Colonic mucosa (tissue), 4 donors: ENCODE results near the gene SYPL2. TPM values are rescaled to one million over a fixed set of nuclear protein-coding genes. Genes with fewer than 3 reads are reported as not detected.
A peak's percentile ranks its signal among the peaks of the same experiment; 100 is the strongest.

ENCODE experiments used
- DNase-seq: peaks from one replicate; pipeline ENCODE4 v3.0.0-alpha.2; 2020
- H3K27ac ChIP-seq: fragments of 200-600 bp; one replicate; pipeline ENCODE4 v1.8.0; 2021
- H3K27me3 ChIP-seq: fragments of 200-600 bp; one replicate; pipeline ENCODE4 v1.8.0; 2021
- H3K36me3 ChIP-seq: fragments of 200-600 bp; one replicate; pipeline ENCODE4 v1.8.0; 2021
- H3K4me1 ChIP-seq: fragments of 200-600 bp; one replicate; pipeline ENCODE4 v1.8.0; 2021; ENCODE audit warnings: mild to moderate bottlenecking
- H3K4me3 ChIP-seq: fragments of 200-600 bp; one replicate; pipeline ENCODE4 v1.8.0; 2021
- H3K9ac ChIP-seq, 2 donors: one replicate each; pipeline ENCODE4 v1.7.0; 2013; ENCODE audit warnings: control low read depth in 2 of 2, low read depth in 2 of 2, low read length in 2 of 2
- H3K9me3 ChIP-seq: fragments of 200-600 bp; one replicate; pipeline ENCODE4 v1.8.0; 2021
- CTCF ChIP-seq: fragments of 200-600 bp; IDR thresholded peaks from one replicate; pipeline ENCODE4 v1.8.0; 2022; ENCODE audit warnings: antibody characterized with exemption, mild to moderate bottlenecking
- intact Hi-C: fragments of 100-400 bp; cut with DNase I; formaldehyde crosslinking; loops from one replicate; pipeline ENCODE4 v1.14.1; 2022
- total RNA-seq, 2 donors: library from RNA; stranded (reverse); fragmentation: NEBNext Ultra II Directional in 1 of 2; extraction: Animal tissue kit (Norgen Biotek cat#: 25700) in 1 of 2; gene quantifications; one replicate each; pipeline ENCODE4 v1.2.1, GENCODE V29; 2021
- donor health status: healthy.
- donor health status: DM: no; HTN: no; CAD: no.
- donor health status: DM: no; HTN: no; CAD: no.

Gene SYPL2
- total RNA-seq, 2 donors from 2014 or later: 0.12 to 0.35 TPM

DNA sequence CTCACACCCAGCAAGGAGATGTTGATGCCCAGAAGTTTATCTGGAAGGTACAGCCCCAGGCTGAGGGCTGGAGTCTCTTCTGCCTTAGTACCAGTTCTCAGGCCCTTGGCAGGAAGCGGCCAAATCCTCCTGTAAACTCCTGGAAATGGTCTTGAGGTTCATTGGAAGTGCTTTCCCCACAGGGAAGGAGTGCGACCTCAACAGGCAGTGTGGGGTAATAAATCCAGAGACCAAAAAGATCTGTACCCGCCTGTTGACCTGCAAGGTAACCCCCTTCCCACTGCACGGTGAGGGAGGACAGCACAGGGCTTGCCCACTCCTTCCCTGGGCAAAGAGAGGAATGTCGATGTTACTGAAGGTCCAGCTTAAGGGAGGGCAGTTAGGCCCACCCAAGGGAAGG lies 21.9 kb downstream of the SYPL2 start:
- Histone ChIP-seq H3K27me3 (no peaks in the 10 kb centered on the region), H3K36me3 (no peaks in the 10 kb centered on the region), H3K9ac (no peak overlapping the region), H3K4me3 (no peak overlapping the region), H3K27ac (no peak overlapping the region), H3K9me3 (no peaks in the 10 kb centered on the region), H3K4me1 (peaks cover 8% of the 10 kb centered on the region)
- no peak for TF ChIP-seq CTCF
- intact Hi-C loops: no loop called here
- no peak for DNase-seq

DNA sequence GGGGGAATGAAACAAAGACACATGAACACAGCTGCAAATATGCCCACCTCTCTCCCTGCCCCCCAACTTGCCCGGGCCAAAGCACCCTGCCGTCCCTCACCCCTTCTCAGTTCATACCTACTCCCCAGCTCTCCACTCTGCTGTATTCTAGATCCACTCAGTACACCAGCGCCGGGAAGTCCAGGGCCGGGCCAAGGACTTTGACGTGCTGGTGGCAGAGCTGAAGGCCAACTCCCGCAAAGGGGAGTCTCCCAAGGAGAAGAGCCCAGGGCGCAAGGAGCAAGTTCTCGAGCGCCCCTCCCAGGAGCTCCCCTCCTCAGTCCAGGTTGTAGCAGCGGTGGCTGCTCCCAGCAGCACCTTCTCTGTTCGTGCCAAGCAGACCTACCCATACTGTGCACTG lies 22.4 kb downstream of the SYPL2 start:
- H3K9ac ChIP-seq: no peak overlapping the region
- H3K27me3 ChIP-seq: no peaks in the 10 kb centered on the region
- H3K4me1 ChIP-seq: peaks cover 11% of the 10 kb centered on the region
- H3K9me3 ChIP-seq: no peaks in the 10 kb centered on the region
- no peak overlapping the region for H3K27ac ChIP-seq
- DNase-seq: no peak
- no peak for TF ChIP-seq CTCF
- intact Hi-C loops: no loop called here
- no peaks in the 10 kb centered on the region for H3K36me3 ChIP-seq
- no peak overlapping the region for H3K4me3 ChIP-seq

DNA sequence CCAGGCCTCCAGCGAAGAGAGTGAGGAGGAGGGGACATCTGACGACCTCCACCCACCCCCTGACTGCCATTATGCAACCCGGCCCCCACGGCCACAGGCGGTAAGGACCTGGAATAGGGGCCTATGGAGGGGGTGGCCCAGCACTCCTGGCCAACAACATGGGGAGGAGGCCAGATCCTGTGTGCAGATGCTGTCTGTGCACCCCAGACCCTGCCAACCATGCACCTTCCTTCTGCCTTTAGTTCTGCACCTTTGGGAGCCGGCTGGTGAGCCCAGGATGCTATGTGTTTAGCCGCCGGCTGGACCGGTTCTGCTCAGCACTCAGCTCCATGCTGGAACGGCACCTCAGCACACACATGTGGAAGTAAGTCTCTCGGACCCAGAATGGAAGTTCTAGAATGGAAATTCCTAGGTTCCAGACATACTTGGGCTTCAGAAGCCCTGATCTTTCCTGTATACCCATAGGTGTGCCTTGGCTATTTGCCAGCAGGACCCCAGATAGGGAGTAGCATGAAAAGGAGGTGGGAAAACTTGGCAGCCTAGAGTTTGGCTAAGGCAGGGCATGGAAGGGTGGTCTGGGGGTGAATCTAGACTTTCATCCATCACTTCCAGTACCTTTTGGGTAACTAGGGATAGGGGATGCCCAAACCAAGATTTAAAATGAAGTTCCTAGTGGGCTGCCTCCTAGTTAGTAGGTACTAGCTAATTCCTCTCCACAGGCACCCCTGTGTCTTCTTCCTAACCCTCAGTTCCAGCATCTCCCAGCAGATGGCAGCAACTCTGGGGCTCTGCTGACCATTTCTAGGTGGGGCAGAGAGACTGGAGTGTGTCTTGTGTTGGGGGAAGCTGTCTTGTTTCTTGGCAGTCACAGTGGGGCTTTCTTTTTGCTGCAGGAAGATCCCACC lies 23.9 kb downstream of the SYPL2 start:
- TF ChIP-seq CTCF: peak; percentile 76
- Histone ChIP-seq H3K27me3 (no peaks in the 10 kb centered on the region), H3K27ac (no peak overlapping the region), H3K36me3 (no peaks in the 10 kb centered on the region), H3K9me3 (no peaks in the 10 kb centered on the region), H3K9ac (no peak overlapping the region), H3K4me3 (no peak overlapping the region), H3K4me1 (peaks cover 5% of the 10 kb centered on the region)
- intact Hi-C loops: loop anchor here (2.0 kb wide), 1 partner anchor 43 kb away; no protein-coding TSS in a partner anchor
- peak; percentile 79 for DNase-seq

DNA sequence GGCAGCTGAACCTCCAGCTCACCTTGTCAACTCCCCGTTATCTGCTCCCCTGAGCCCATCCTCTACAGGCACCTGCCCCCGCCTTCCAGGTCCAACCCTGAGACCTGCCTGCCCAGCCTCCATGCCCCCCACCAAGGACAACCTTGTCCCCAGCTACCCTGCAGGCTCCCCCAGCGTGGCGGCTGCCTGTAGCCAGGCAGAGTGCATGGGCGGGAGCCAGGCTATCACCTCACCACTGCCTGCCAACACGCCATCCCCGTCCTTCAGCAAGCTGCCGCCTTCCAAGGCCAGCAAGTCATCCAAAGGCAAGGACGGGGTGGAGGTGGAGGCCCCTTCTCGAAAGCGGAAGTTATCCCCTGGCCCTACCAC lies 24.6 kb downstream of the SYPL2 start:
- no peak for DNase-seq
- no peak overlapping the region for H3K9ac ChIP-seq
- no peaks in the 10 kb centered on the region for H3K27me3 ChIP-seq
- no peak overlapping the region for H3K27ac ChIP-seq
- intact Hi-C loops: loop anchor here (2.0 kb wide), 1 partner anchor 42 kb away; no protein-coding TSS in a partner anchor
- H3K9me3 ChIP-seq: no peaks in the 10 kb centered on the region
- H3K36me3 ChIP-seq: peaks cover 3% of the 10 kb centered on the region
- TF ChIP-seq CTCF: no peak
- H3K4me1 ChIP-seq: peaks cover 5% of the 10 kb centered on the region
- no peak overlapping the region for H3K4me3 ChIP-seq

GRCh38 chr1:109491372-109491771 lies 25.0 kb downstream of the SYPL2 start:
- no peak for TF ChIP-seq CTCF
- Histone ChIP-seq H3K27ac (no peak overlapping the region), H3K36me3 (peaks cover 5% of the 10 kb centered on the region), H3K4me3 (no peak overlapping the region), H3K9ac (no peak overlapping the region), H3K4me1 (peaks cover 5% of the 10 kb centered on the region), H3K9me3 (no peaks in the 10 kb centered on the region), H3K27me3 (no peaks in the 10 kb centered on the region)
- DNase-seq: no peak
- intact Hi-C loops: loop anchor here (2.0 kb wide), 1 partner anchor 41 kb away; no protein-coding TSS in a partner anchor
